Gastrocnemius medialis (tissue), 4 donors: Measurements from ENCODE around the gene LMBR1.

Experiments used
- CTCF ChIP-seq, 5 experiments: fragments of 450-650 bp in 3 of 5; fragments of 200-600 bp in 2 of 5; sonication (generic) in 2 of 5; IDR thresholded peaks in 4 of 5; conservative IDR thresholded peaks in 1 of 5; 1 replicate in 4 of 5; 2 replicates in 1 of 5; pipeline ENCODE4 v1.5.1; 2016 to 2019; ENCODE audit warnings: antibody characterized with exemption in 5 of 5, mild to moderate bottlenecking in 3 of 5, moderate library complexity in 3 of 5
- POLR2A ChIP-seq, 2 donors: fragments of 450-650 bp; IDR thresholded peaks; one replicate each; pipeline ENCODE4 v1.6.1; 2017; ENCODE audit warnings: antibody characterized with exemption in 2 of 2, mild to moderate bottlenecking in 2 of 2, moderate library complexity in 2 of 2

- TF ChIP-seq CTCF (IDR thresholded peaks at IDR 0.05 in 4 of 5, conservative IDR thresholded peaks at IDR 0.05 in 1 of 5): no peak
- TF ChIP-seq POLR2A (IDR thresholded peaks at IDR 0.05): no peak
These were observed 111.0 kb downstream of the LMBR1 start for GRCh38 chr7:156781972-156782371.
